Measurements from ENCODE around the gene SLC9A8. TPM values are rescaled to one million over a fixed set of nuclear protein-coding genes. Genes with fewer than 3 reads are reported as not detected.

SLC9A8 gene
- total RNA-seq, 3 donors from 2014 or later, result 15.9 to 26.9 (median 16.3) TPM

DNA sequence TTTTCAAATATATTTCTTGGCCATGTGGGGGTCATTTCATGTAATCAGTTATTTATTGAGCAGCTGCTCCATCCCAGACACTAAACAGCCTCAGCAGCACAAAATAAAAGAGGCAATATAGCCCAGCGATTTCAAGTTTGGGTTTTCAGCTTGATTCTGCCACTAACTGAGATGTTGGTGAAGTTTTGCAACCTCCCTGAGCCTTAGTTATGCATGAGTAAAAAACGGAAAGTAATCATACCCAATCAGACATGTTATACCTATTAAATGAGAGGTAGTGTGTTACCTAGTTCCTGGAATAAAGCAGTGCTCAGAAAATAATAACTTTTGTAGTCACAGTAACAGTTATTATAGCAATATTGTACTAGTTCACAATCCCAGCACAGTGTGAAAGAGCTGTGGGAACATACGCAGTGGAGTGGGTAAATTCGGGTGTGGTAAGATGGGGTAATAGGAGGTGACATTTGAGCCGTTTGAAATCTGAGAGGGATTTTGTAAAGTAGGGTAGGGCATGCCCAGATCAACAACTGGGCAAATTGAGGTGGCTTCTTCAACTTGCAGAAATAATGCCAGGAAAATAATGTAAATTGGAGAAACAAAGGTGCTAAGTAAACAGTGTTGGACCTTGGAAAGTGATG, 1.5 kb downstream of the SLC9A8 start:
- TF ChIP-seq, protein P1, sequence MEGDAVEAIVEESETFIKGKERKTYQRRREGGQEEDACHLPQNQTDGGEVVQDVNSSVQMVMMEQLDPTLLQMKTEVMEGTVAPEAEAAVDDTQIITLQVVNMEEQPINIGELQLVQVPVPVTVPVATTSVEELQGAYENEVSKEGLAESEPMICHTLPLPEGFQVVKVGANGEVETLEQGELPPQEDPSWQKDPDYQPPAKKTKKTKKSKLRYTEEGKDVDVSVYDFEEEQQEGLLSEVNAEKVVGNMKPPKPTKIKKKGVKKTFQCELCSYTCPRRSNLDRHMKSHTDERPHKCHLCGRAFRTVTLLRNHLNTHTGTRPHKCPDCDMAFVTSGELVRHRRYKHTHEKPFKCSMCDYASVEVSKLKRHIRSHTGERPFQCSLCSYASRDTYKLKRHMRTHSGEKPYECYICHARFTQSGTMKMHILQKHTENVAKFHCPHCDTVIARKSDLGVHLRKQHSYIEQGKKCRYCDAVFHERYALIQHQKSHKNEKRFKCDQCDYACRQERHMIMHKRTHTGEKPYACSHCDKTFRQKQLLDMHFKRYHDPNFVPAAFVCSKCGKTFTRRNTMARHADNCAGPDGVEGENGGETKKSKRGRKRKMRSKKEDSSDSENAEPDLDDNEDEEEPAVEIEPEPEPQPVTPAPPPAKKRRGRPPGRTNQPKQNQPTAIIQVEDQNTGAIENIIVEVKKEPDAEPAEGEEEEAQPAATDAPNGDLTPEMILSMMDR (IDR thresholded peaks at IDR 0.05), result no peak
- intact Hi-C loops (cut with DNase I, micrococcal nuclease), result no loop called here
- DNase-seq, result no peak
- Histone ChIP-seq H3K4me3 (no peak overlapping the region), H3K4me1 (ENCODE audit: low read depth) (peaks cover 9% of the 10 kb centered on the region), H3K36me3 (ENCODE audit: low read depth) (no peaks in the 10 kb centered on the region), H3K9me3 (no peaks in the 10 kb centered on the region)
- no peak for ATAC-seq

DNA sequence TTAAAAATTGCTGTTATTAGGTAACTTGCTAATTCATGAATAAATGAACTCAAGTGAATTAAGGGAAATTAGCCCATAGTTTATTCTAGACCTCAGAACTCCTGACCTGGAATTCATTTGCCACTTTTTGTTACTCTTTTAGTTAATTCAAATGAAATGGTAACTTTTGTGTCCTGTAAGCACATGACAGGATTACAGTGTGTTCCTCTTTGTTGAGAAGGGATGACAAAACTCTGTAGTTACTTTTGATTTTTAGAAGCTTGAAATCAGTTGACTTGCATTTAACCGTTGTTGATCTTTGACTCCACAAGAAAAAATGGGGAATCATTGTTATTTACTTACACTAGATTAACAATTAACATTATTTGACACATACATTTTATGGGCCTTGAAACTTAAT, 6.2 kb downstream of the SLC9A8 start:
- ATAC-seq (no peak), DNase-seq (no peak)
- H3K36me3 ChIP-seq (ENCODE audit: low read depth), result no peaks in the 10 kb centered on the region
- H3K4me1 ChIP-seq (ENCODE audit: low read depth), result peaks cover 9% of the 10 kb centered on the region
- TF ChIP-seq, protein P1 (IDR thresholded peaks at IDR 0.05), result no peak
- H3K4me3 ChIP-seq, result no peak overlapping the region
- intact Hi-C loops (cut with DNase I, micrococcal nuclease), result no loop called here
- peaks cover 4% of the 10 kb centered on the region for H3K9me3 ChIP-seq

- no peak for ATAC-seq
- no peaks in the 10 kb centered on the region for H3K36me3 ChIP-seq (ENCODE audit: low read depth)
These were observed 7.1 kb downstream of the SLC9A8 start for GRCh38 chr20:49819702-49820101.

DNA sequence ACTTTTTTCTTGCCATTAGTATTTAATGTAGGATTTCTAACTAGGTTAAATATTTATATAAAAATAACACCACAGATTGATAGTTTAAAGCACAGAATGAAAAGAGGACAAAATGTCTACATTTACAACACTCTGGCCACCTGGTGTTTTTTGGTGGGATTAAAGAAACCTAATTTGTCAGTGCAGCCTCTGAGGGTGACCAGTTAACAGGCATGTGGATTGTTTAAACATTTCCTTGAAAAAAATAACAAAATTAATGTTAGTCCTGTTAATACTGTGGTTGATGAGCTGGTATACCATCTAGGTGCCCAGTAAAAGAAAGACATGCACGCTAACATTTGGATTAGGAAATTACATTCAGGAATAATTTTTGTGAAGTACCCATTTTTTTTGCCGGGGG, 8.8 kb downstream of the SLC9A8 start:
- no peak overlapping the region for H3K4me3 ChIP-seq
- DNase-seq, result no peak
- intact Hi-C loops (cut with DNase I, micrococcal nuclease), result no loop called here
- peaks cover 4% of the 10 kb centered on the region for H3K9me3 ChIP-seq
- H3K4me1 ChIP-seq (ENCODE audit: low read depth), result peaks cover 5% of the 10 kb centered on the region
- TF ChIP-seq, protein P1 (IDR thresholded peaks at IDR 0.05), result no peak
- ATAC-seq, result no peak
- no peaks in the 10 kb centered on the region for H3K36me3 ChIP-seq (ENCODE audit: low read depth)

More at GRCh38 chr20:49819702-49820101, 7.1 kb downstream of the SLC9A8 start:
- H3K4me1 ChIP-seq (ENCODE audit: low read depth), result peaks cover 5% of the 10 kb centered on the region
- H3K4me3 ChIP-seq, result no peak overlapping the region
- intact Hi-C loops (cut with DNase I, micrococcal nuclease), result no loop called here
- no peak for DNase-seq
- H3K9me3 ChIP-seq, result peaks cover 4% of the 10 kb centered on the region
- TF ChIP-seq, protein P1 (IDR thresholded peaks at IDR 0.05), result no peak

- Histone ChIP-seq H3K4me3 (no peak overlapping the region), H3K9me3 (peaks cover 4% of the 10 kb centered on the region), H3K36me3 (ENCODE audit: low read depth) (no peaks in the 10 kb centered on the region), H3K4me1 (ENCODE audit: low read depth) (peaks cover 5% of the 10 kb centered on the region)
- TF ChIP-seq, protein P1 (IDR thresholded peaks at IDR 0.05), result no peak
- intact Hi-C loops (cut with DNase I, micrococcal nuclease), result no loop called here
- no peak for ATAC-seq
- no peak for DNase-seq
These were observed 9.3 kb downstream of the SLC9A8 start for GRCh38 chr20:49821870-49822331.
